H9 (cell line): ENCODE data around the gene RAB35. TPM values are rescaled to one million over a fixed set of nuclear protein-coding genes. Genes with fewer than 3 reads are reported as not detected.

Experiments
- DNase-seq: peaks from one replicate; pipeline ENCODE4 v3.0.0-alpha.2; 2017
- H2AFZ ChIP-seq: one replicate; pipeline ENCODE4 v1.6.1; 2013; ENCODE audit warnings: mild to moderate bottlenecking, low read length, control low read depth, moderate library complexity
- H2AK5ac ChIP-seq: 2 replicates; pipeline ENCODE4 v1.6.1; 2013; ENCODE audit warnings: low read length, control low read depth, mixed read lengths; ENCODE audit not compliant: insufficient read length
- H2BK120ac ChIP-seq: one replicate; pipeline ENCODE4 v1.6.1; 2013; ENCODE audit warnings: low read depth, mild to moderate bottlenecking, low read length, control low read depth, inconsistent platforms; ENCODE audit not compliant: poor library complexity, severe bottlenecking
- H2BK12ac ChIP-seq: 2 replicates; pipeline ENCODE4 v1.6.1; 2013; ENCODE audit warnings: low read length, control low read depth, mixed read lengths, low read depth; ENCODE audit not compliant: insufficient read length
- H2BK15ac ChIP-seq: 2 replicates; pipeline ENCODE4 v1.6.1; 2013; ENCODE audit warnings: low read depth, low read length, control low read depth
- H2BK20ac ChIP-seq: one replicate; pipeline ENCODE4 v1.6.1; 2013; ENCODE audit warnings: low read depth, mild to moderate bottlenecking, low read length, control low read depth, inconsistent platforms; ENCODE audit not compliant: poor library complexity, severe bottlenecking
- H2BK5ac ChIP-seq: 2 replicates; pipeline ENCODE4 v1.6.1; 2013; ENCODE audit warnings: low read length, control low read depth, mixed read lengths; ENCODE audit not compliant: insufficient read length
- H3K14ac ChIP-seq: 2 replicates; pipeline ENCODE4 v1.6.1; 2013; ENCODE audit warnings: low read length, control low read depth; ENCODE audit not compliant: insufficient read depth
- H3K18ac ChIP-seq: 2 replicates; pipeline ENCODE4 v1.6.1; 2013; ENCODE audit warnings: low read depth, mild to moderate bottlenecking, mixed read lengths, low read length, control low read depth; ENCODE audit not compliant: insufficient read length
- H3K23ac ChIP-seq: 2 replicates; pipeline ENCODE4 v1.6.1; 2013; ENCODE audit warnings: low read length, control low read depth, mixed read lengths, low read depth; ENCODE audit not compliant: insufficient read length
- H3K23me2 ChIP-seq: 2 replicates; pipeline ENCODE4 v1.6.1; 2013; ENCODE audit warnings: low read depth, mild to moderate bottlenecking, mixed read lengths, low read length, control low read depth; ENCODE audit not compliant: insufficient read length, poor library complexity, severe bottlenecking
- H3K27ac ChIP-seq: 2 replicates; pipeline ENCODE4 v1.5.1; 2013; ENCODE audit warnings: low read length, control low read depth, mixed read lengths, low read depth; ENCODE audit not compliant: insufficient read length
- H3K27me3 ChIP-seq: 2 replicates; pipeline ENCODE4 v1.6.1; 2013; ENCODE audit warnings: low read length, control low read depth, inconsistent platforms; ENCODE audit not compliant: insufficient read depth
- H3K4ac ChIP-seq: 2 replicates; pipeline ENCODE4 v1.6.1; 2013; ENCODE audit warnings: low read depth, mild to moderate bottlenecking, control low read depth, inconsistent platforms, low read length, moderate library complexity
- H3K4me1 ChIP-seq: 2 replicates; pipeline ENCODE4 v1.6.1; 2013; ENCODE audit warnings: low read length, control low read depth, inconsistent platforms; ENCODE audit not compliant: insufficient read depth
- H3K4me2 ChIP-seq: 2 replicates; pipeline ENCODE4 v1.6.1; 2013; ENCODE audit warnings: low read length, control low read depth, mixed read lengths; ENCODE audit not compliant: insufficient read length, insufficient read depth
- H3K56ac ChIP-seq: 2 replicates; pipeline ENCODE4 v1.6.1; 2013; ENCODE audit warnings: low read depth, mild to moderate bottlenecking, mixed read lengths, low read length, control low read depth; ENCODE audit not compliant: insufficient read length
- H3K79me1 ChIP-seq: 2 replicates; pipeline ENCODE4 v1.6.1; 2013; ENCODE audit warnings: low read depth, mild to moderate bottlenecking, moderate library complexity, low read length, control low read depth, inconsistent platforms; ENCODE audit not compliant: insufficient read depth, poor library complexity, severe bottlenecking
- H3K79me2 ChIP-seq: 2 replicates; pipeline ENCODE4 v1.6.1; 2013; ENCODE audit warnings: low read length, control low read depth, inconsistent platforms; ENCODE audit not compliant: insufficient read depth
- H3K9ac ChIP-seq: 2 replicates; pipeline ENCODE4 v1.6.1; 2013; ENCODE audit warnings: low read length, control low read depth, mixed read lengths; ENCODE audit not compliant: insufficient read length; ENCODE audit errors: extremely low read depth
- H3K9me3 ChIP-seq: one replicate; pipeline ENCODE4 v1.6.1; 2013; ENCODE audit warnings: low read depth, low read length, inconsistent platforms; ENCODE audit not compliant: control insufficient read depth
- H3T11ph ChIP-seq: one replicate; pipeline ENCODE4 v1.6.1; 2013; ENCODE audit warnings: mild to moderate bottlenecking, low read length, control low read depth, inconsistent platforms
- H4K20me1 ChIP-seq: one replicate; pipeline ENCODE4 v1.6.1; 2013; ENCODE audit not compliant: control insufficient read depth, insufficient read length, insufficient read depth
- H4K5ac ChIP-seq: 2 replicates; pipeline ENCODE4 v1.6.1; 2013; ENCODE audit warnings: low read depth, mild to moderate bottlenecking, mixed read lengths, low read length, control low read depth; ENCODE audit not compliant: insufficient read length
- H4K8ac ChIP-seq: replicated peaks from 2 replicates; pipeline ENCODE4 v1.6.1; 2013; ENCODE audit warnings: low read length, control low read depth, mixed read lengths, low read depth; ENCODE audit not compliant: insufficient read length
- H4K91ac ChIP-seq: 2 replicates; pipeline ENCODE4 v1.6.1; 2013; ENCODE audit warnings: low read depth, mild to moderate bottlenecking, moderate library complexity, mixed read lengths, low read length, control low read depth; ENCODE audit not compliant: insufficient read length
- H3K27ac Mint-ChIP-seq, 3 experiments: 2 replicates in 2 of 3; 3 replicates in 1 of 3; pipeline ENCODE4 v1.8.0; 2020 to 2021; ENCODE audit warnings: mixed read lengths in 3 of 3, mild to moderate bottlenecking in 1 of 3, moderate library complexity in 1 of 3
- H3K27me3 Mint-ChIP-seq: 2 replicates; pipeline ENCODE4 v1.8.0; 2021; ENCODE audit warnings: low read depth, mild to moderate bottlenecking, moderate library complexity, mixed read lengths
- H3K36me3 Mint-ChIP-seq, 3 experiments: 2 replicates in 2 of 3; 3 replicates in 1 of 3; pipeline ENCODE4 v1.8.0; 2020 to 2021; ENCODE audit warnings: low read depth in 3 of 3, mixed read lengths in 3 of 3; ENCODE audit not compliant: insufficient read depth in 1 of 3
- H3K4me1 Mint-ChIP-seq, 2 experiments: 2 replicates each; pipeline ENCODE4 v1.8.0; 2020; ENCODE audit warnings: mixed read lengths in 2 of 2
- H3K4me3 Mint-ChIP-seq, 2 experiments: 2 replicates in 1 of 2; 3 replicates in 1 of 2; pipeline ENCODE4 v1.8.0; 2020 to 2021; ENCODE audit warnings: mild to moderate bottlenecking in 2 of 2, mixed read lengths in 2 of 2, moderate library complexity in 1 of 2
- H3K9me3 Mint-ChIP-seq, 2 experiments: 2 replicates in 1 of 2; 3 replicates in 1 of 2; pipeline ENCODE4 v1.8.0; 2020; ENCODE audit warnings: mild to moderate bottlenecking in 2 of 2, mixed read lengths in 2 of 2, moderate library complexity in 1 of 2
- CTCF ChIP-seq: fragments of 200-600 bp; sonication (generic); conservative IDR thresholded peaks from 3 replicates; pipeline ENCODE4 v1.8.0; 2021; ENCODE audit warnings: antibody characterized with exemption, mild to moderate bottlenecking
- WGBS: extraction: QIAGEN DNeasy Blood & Tissue Kit; methylation state at CpG from one replicate; pipeline ENCODE4 v1.1.7; 2013; ENCODE audit warnings: missing lambda C conversion rate, low lambda C conversion rate, mixed read lengths; ENCODE audit not compliant: insufficient read length; ENCODE audit errors: extremely low coverage; 5-methylcytosine and 5-hydroxymethylcytosine counted together
- total RNA-seq: library from RNA; stranded (reverse); gene quantifications from 2 replicates; pipeline ENCODE4 v1.2.1, GENCODE V29; 2021

RAB35 gene
- total RNA-seq, 1 experiment from 2014 or later: 60.0 TPM

GRCh38 chr12:120162763-120163162, 46.2 kb upstream of the RAB35 start:
- H3K9me3 ChIP-seq: no peaks in the 10 kb centered on the region
- no peak overlapping the region for H3K23ac ChIP-seq
- no CpG with 5 or more reads among the region's 8 CpGs for WGBS
- H2BK5ac ChIP-seq: no peak overlapping the region
- no peaks in the 10 kb centered on the region for H3K23me2 ChIP-seq
- no peak overlapping the region for H4K5ac ChIP-seq
- H4K8ac ChIP-seq: no peak overlapping the region
- H3K79me2 ChIP-seq: no peaks in the 10 kb centered on the region
- no peak overlapping the region for H2BK15ac ChIP-seq
- H3K4me3 Mint-ChIP-seq: no peak overlapping the region
- no peak overlapping the region for H2AFZ ChIP-seq
- no peak overlapping the region for H2BK20ac ChIP-seq
- no peak overlapping the region for H2AK5ac ChIP-seq
- H2BK12ac ChIP-seq: no peak overlapping the region
- no peaks in the 10 kb centered on the region for H3K79me1 ChIP-seq
- H4K20me1 ChIP-seq: peaks cover 2% of the 10 kb centered on the region
- H3K9ac ChIP-seq: no peak overlapping the region
- DNase-seq: no peak
- H3T11ph ChIP-seq: no peak overlapping the region
- no peak overlapping the region for H3K27ac ChIP-seq
- H3K27ac Mint-ChIP-seq: no peak overlapping the region
- no peaks in the 10 kb centered on the region for H3K27me3 ChIP-seq
- no peak for TF ChIP-seq CTCF
- H3K56ac ChIP-seq: no peak overlapping the region
- H3K36me3 Mint-ChIP-seq: peaks cover 50 to 83% (median 70%) of the 10 kb centered on the region in 3 experiments
- H3K4me1 ChIP-seq: no peaks in the 10 kb centered on the region
- H3K14ac ChIP-seq: no peak overlapping the region
- no peaks in the 10 kb centered on the region for H3K4me1 Mint-ChIP-seq
- H3K27me3 Mint-ChIP-seq: no peaks in the 10 kb centered on the region
- H2BK120ac ChIP-seq: no peak overlapping the region
- no peak overlapping the region for H3K18ac ChIP-seq
- H4K91ac ChIP-seq: no peak overlapping the region
- no peak overlapping the region for H3K4ac ChIP-seq
- no peaks in the 10 kb centered on the region for H3K9me3 Mint-ChIP-seq
- no peak overlapping the region for H3K4me2 ChIP-seq
